Osteoblast (primary cell): ENCODE results near the gene DCUN1D1. TPM values are rescaled to one million over a fixed set of nuclear protein-coding genes. Genes with fewer than 3 reads are reported as not detected.

Experiments
- DNase-seq: peaks from one replicate; pipeline ENCODE4 v3.0.0; 2011; ENCODE audit warnings: low spot score, mixed read lengths; ENCODE audit not compliant: insufficient read length; ENCODE audit errors: missing footprints
- H2AFZ ChIP-seq: 2 replicates; pipeline ENCODE4 v1.6.0; 2011; ENCODE audit warnings: mild to moderate bottlenecking, low read length
- H3K27ac ChIP-seq: 2 replicates; pipeline ENCODE4 v1.5.1; 2011; ENCODE audit warnings: mild to moderate bottlenecking, low read depth, low read length, moderate library complexity
- H3K27me3 ChIP-seq: 2 replicates; pipeline ENCODE4 v1.6.0; 2012; ENCODE audit warnings: mild to moderate bottlenecking, control low read depth, inconsistent platforms, low read length, moderate library complexity; ENCODE audit not compliant: insufficient read depth
- H3K36me3 ChIP-seq: 2 replicates; pipeline ENCODE4 v1.5.1; 2011; ENCODE audit warnings: mild to moderate bottlenecking, low read length, control low read depth, moderate library complexity; ENCODE audit not compliant: insufficient read depth
- H3K4me1 ChIP-seq: 2 replicates; pipeline ENCODE4 v1.5.1; 2011; ENCODE audit warnings: mild to moderate bottlenecking, low read length, control low read depth, moderate library complexity; ENCODE audit not compliant: insufficient read depth
- H3K4me2 ChIP-seq: 2 replicates; pipeline ENCODE4 v1.6.0; 2011; ENCODE audit warnings: mild to moderate bottlenecking, low read length; ENCODE audit not compliant: insufficient read depth
- H3K4me3 ChIP-seq: fragments of 200-600 bp; sonication (generic); 3 replicates; pipeline ENCODE4 v1.5.1; 2012; ENCODE audit warnings: mild to moderate bottlenecking, low read length, inconsistent platforms; ENCODE audit not compliant: insufficient read depth
- H3K79me2 ChIP-seq: 2 replicates; pipeline ENCODE4 v1.6.0; 2012; ENCODE audit warnings: mild to moderate bottlenecking, low read length, control low read depth, inconsistent platforms; ENCODE audit not compliant: insufficient read depth
- H3K9me3 ChIP-seq: 2 replicates; pipeline ENCODE4 v1.5.1; 2011; ENCODE audit warnings: low read depth, low read length, control low read depth
- H4K20me1 ChIP-seq: 2 replicates; pipeline ENCODE4 v1.6.0; 2012; ENCODE audit warnings: mild to moderate bottlenecking, low read length, control low read depth; ENCODE audit not compliant: insufficient read depth
- total RNA-seq: library from RNA; depleted of rRNA; stranded (reverse); fragments of >200 nt; gene quantifications from 2 replicates; pipeline ENCODE4 v1.2.3, GENCODE V29; 2012
- TF ChIP-seq, protein P1 (sequence below): IDR thresholded peaks from 2 replicates; pipeline ENCODE4 v1.5.1; 2011; ENCODE audit warnings: mild to moderate bottlenecking, low read depth, low read length, moderate library complexity; ENCODE audit errors: extremely low read depth

DCUN1D1 gene
- total RNA-seq, 1 donor: 38.4 TPM

DNA sequence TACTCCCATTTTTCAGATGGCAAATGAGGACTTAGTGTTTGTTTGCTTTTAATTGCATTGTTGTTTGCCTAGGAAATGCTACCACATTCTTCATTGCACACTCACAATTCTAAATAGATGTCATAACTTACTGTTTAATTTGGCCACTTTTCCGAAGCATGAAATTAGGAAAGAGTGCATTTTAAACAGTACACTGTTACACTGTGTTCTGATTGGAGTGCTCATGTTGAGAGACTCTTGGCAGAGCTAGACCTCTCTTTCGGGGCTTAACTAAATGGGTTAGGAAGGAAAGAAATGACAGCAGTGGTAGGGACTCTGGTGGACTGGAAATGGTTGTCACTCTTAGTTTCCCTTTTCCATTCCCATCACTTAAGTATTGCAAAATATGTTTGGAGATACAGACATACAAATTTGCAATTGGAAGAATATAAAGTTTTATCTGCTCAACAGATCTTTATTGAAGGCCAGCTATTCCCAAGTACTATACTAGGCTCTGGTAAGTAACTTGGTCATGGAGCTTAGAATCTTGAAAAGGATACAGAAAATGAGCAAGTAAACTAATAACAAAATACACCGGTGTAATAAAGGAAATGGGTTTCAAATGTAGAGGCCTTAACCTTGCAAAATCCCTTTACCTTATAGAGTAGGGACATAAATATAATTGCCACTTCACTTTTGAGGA is 90.2 kb downstream of the DCUN1D1 start:
- Histone ChIP-seq H3K79me2 (no peaks in the 10 kb centered on the region), H3K9me3 (no peaks in the 10 kb centered on the region), H2AFZ (no peak overlapping the region), H4K20me1 (no peaks in the 10 kb centered on the region), H3K27me3 (no peaks in the 10 kb centered on the region), H3K27ac (no peak overlapping the region), H3K4me1 (peaks cover 11% of the 10 kb centered on the region), H3K4me3 (no peak overlapping the region), H3K36me3 (peaks cover 24% of the 10 kb centered on the region), H3K4me2 (no peak overlapping the region)
- DNase-seq: no peak
- TF ChIP-seq, protein P1, sequence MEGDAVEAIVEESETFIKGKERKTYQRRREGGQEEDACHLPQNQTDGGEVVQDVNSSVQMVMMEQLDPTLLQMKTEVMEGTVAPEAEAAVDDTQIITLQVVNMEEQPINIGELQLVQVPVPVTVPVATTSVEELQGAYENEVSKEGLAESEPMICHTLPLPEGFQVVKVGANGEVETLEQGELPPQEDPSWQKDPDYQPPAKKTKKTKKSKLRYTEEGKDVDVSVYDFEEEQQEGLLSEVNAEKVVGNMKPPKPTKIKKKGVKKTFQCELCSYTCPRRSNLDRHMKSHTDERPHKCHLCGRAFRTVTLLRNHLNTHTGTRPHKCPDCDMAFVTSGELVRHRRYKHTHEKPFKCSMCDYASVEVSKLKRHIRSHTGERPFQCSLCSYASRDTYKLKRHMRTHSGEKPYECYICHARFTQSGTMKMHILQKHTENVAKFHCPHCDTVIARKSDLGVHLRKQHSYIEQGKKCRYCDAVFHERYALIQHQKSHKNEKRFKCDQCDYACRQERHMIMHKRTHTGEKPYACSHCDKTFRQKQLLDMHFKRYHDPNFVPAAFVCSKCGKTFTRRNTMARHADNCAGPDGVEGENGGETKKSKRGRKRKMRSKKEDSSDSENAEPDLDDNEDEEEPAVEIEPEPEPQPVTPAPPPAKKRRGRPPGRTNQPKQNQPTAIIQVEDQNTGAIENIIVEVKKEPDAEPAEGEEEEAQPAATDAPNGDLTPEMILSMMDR: no peak

Other genes with a start within 250 kb of the DCUN1D1 start
- 71.3 and 76.0 TPM in 2 replicates for gene ATP11B, start 187.0 kb downstream of the DCUN1D1 start, total RNA-seq
- 20.6 TPM in 2 replicates for gene MCCC1, start 119.0 kb upstream of the DCUN1D1 start, total RNA-seq
- under 0.01 TPM in 2 replicates for gene LAMP3, start 182.2 kb upstream of the DCUN1D1 start, total RNA-seq